NCI-H128 (cell line): ENCODE results near the gene ZGPAT.

Experiments used
- DNase-seq: peaks from one replicate; lab custom pipeline; 2025; ENCODE audit not compliant: unreplicated experiment; lab: John Stamatoyannopoulos, UW

Gene ZGPAT

GRCh38 chr20:63742381-63743024, 34.7 kb downstream of the ZGPAT start:
- DNase-seq: no peak

GRCh38 chr20:63743210-63743970, 35.6 kb downstream of the ZGPAT start:
- DNase-seq: no peak

- no peak for DNase-seq
These were observed 36.3 kb downstream of the ZGPAT start for GRCh38 chr20:63744158-63744557.

GRCh38 chr20:63744574-63745423, 37.0 kb downstream of the ZGPAT start:
- no peak for DNase-seq

- DNase-seq: no peak
These were observed 37.6 kb downstream of the ZGPAT start for GRCh38 chr20:63745424-63745805.

- no peak for DNase-seq
These were observed 38.3 kb downstream of the ZGPAT start for GRCh38 chr20:63745961-63746731.

GRCh38 chr20:63746751-63747315, 39.0 kb downstream of the ZGPAT start:
- DNase-seq: no peak

- DNase-seq: no peak
These were observed 39.8 kb downstream of the ZGPAT start for GRCh38 chr20:63747622-63748069.

- no peak for DNase-seq
These were observed 40.5 kb downstream of the ZGPAT start for GRCh38 chr20:63748070-63748933.

- DNase-seq: no peak
These were observed 41.1 kb downstream of the ZGPAT start for GRCh38 chr20:63748934-63749270.

GRCh38 chr20:63749597-63750508, 42.0 kb downstream of the ZGPAT start:
- no peak for DNase-seq

- no peak for DNase-seq
These were observed 43.1 kb downstream of the ZGPAT start for GRCh38 chr20:63750807-63751470.

GRCh38 chr20:63751471-63752271, 43.8 kb downstream of the ZGPAT start:
- no peak for DNase-seq

GRCh38 chr20:63752411-63753101, 44.7 kb downstream of the ZGPAT start:
- no peak for DNase-seq

- DNase-seq: no peak
These were observed 45.5 kb downstream of the ZGPAT start for GRCh38 chr20:63753381-63753780.

GRCh38 chr20:63754008-63754407, 46.2 kb downstream of the ZGPAT start:
- no peak for DNase-seq
